Effector CD4-positive, alpha-beta T cell (primary cell): ENCODE results near the gene NOL9.
"Not testable (repeated sequence)": the region's sequence is repeated elsewhere in the genome, so short reads cannot be mapped to it uniquely, and the experiment has no call there.

Experiments used
- DNase-seq: peaks from one replicate; pipeline ENCODE4 v3.0.0-alpha.2; 2020
- total RNA-seq: gene quantifications from one replicate; lab custom pipeline; 2026; lab: John Stamatoyannopoulos, UW

NOL9 gene
- 122 reads per million, percentile 86 among the genes with 10 or more reads in this experiment for total RNA-seq

DNA sequence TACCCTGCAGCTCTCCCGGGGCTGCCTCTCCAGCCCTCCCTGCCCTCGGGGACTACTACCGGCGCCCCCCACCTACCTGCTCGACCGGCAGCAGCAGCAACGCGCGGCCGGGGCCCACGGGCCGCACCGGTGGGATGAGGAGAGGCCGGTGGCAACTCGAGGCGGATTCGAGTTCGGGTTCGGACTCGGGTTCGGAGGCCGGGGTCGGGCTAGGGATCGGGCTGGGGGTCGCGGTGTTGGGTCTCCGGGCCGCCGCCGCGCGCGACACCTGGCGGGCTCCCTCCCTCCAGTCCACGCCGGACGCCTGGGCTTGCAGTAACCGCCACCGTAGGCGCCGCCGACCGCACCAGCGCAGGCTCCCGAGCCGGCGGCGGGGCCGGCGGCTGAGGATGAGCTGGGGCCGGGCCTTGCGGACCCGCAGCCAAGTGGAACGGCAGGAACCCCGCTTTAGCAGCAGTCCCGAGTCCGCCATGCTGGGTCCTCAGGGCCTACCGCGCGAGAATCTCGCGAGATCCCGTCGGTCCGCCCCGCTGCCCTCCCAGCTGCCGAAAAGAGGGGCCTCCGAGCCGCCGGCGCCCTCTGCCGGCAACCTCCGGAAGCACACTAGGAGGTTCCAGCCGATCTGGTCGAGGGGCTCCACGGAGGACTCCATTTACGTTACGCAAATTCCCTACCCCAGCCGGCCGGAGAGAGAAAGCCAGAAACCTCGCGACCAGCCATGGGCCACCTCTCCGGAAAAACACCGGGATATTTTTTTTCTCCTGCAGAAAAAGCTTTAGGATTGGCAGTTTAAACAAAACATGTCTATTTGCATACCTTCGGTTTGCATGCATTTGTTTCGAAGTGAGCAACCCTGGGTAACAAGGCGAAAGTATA lies at the start of gene NOL9:
Gene NOL9 (minus strand): TSS at position 483 of the 876 bp plus-strand sequence. CDS start 11 bp downstream, at position 472.
- peak; percentile 95 for DNase-seq

DNA sequence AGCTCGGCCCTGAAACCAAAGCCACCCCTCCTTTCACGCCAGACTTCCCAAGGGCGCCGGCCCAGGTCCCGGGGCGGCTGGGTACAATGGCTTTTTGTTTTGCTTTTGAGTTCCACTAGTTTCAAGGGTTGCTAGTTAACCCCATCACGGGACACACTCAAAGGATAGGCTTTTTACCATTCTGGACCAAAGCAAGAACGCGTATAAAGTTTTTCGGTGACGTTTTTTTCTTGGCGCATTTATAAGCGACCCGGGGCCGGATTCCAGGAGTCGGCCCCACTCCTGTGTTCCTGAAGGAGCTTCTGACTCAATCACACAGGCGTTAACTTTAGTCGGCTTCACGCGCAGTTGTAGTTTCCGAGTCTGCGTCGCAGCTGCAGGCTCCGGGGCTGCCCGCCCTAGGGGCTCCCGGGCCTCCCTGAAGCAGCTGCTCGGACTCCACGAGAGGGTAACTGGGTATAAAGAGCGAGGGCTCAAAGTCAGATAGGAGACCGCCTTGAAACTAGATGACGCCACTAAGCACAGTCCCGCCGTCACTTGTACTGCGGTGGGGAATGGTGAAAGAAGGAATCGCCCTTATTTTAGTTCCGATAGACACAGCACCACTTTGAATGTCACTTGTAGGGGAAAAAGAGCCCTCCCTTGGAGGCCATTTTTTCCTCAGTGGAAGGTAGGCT lies 49.1 kb upstream of the NOL9 start:
- peak; percentile 33 for DNase-seq

GRCh38 chr1:6602669-6603237 lies 48.4 kb upstream of the NOL9 start, which contains the start of gene KLHL21:
TSS of gene KLHL21 (minus strand) at chr1:6602869. CDS start at chr1:6602817, 52 bp downstream.
- DNase-seq = peak; percentile 76

DNA sequence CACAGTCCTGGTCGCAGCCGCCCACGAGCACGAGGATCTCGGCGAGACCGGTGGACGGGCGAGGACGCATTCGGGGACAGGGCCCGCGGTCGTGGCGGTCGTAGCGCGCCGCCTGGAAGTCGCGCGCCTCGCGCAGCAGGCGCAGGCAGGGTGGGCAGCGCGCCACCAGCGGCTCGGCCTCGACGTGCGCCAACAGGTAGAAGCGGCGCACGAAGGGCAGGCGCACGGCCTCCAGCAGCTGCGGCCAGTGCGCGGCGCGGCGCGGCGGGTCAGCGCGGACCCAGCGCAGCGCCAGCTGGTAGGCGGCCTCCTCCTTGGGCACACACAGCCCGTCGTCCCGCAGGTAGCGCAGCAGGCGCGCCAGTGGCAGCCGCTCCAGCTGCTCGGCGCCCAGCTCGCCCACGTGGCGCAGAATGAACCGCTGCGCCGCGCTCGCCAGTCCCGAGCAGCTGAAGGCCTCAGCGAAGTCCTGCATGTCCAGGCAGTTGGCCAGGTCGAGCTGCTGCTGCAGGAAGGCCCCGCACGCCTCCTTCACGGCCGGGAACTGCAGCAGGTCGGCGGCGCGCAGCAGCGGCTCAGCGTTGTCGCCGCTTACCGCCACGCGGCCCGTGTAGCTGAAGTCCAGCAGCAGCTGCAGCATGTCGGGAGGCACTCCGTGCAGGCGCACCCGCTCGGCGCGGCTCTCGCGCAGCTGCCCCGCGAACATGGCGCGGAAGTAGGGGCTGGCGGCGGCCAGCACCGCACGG lies 47.8 kb upstream of the NOL9 start:
- DNase-seq = no peak

- peak; percentile 68 for DNase-seq
Observed at GRCh38 chr1:6601049-6601922, 47.0 kb upstream of the NOL9 start.

DNA sequence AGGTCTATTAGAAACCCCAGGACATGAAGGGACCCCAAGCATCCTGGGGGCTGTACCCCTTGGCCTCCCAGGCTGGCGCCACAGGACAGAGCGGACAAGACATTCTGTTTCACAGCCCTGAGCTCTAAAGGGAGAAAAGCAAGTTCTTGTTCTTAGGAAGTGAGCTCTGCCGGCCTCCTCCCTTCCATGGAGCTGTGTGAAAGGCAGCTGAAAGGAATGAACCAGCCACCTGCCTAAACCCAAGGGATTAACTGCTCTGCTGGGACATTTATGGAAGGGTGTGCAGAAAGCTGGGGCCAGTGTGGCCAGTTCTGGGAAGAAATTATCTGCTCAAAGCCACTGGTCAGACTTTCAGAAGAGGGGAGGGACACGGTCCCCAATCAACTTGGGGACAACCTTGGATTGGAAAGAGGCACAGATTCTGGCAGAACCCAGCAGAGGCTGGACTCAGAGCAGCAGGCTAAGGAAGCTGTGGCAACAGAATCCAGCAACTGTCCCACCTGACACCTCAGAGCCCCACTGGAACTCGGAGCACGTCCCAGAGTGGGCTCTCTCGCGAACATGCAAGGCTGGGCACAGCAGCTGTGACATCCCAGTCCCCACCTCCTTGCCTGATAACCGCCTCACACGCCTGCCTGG lies 46.2 kb upstream of the NOL9 start:
- DNase-seq = no peak

DNA sequence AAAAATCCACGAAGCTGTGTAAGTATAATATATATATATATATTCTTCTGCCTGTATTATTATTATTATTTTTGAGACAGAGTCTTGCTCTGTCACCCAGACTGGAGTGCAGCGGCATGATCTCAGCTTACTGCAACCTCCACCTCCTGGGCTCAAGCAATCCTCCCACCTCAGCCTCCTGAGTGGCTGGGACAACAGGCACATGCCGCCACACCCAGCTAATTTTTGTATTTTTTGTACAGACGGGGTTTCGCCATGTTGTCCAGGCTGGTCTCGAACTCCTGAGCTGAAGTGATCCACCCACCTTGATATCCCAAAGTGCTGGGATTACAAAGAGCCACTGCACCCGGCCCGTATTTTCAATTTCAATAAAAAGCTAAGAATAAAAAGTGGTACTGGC lies 45.7 kb upstream of the NOL9 start:
- not testable (repeated sequence) for DNase-seq

- DNase-seq = peak; percentile 42
Observed at GRCh38 chr1:6599141-6599975, 45.0 kb upstream of the NOL9 start.

DNA sequence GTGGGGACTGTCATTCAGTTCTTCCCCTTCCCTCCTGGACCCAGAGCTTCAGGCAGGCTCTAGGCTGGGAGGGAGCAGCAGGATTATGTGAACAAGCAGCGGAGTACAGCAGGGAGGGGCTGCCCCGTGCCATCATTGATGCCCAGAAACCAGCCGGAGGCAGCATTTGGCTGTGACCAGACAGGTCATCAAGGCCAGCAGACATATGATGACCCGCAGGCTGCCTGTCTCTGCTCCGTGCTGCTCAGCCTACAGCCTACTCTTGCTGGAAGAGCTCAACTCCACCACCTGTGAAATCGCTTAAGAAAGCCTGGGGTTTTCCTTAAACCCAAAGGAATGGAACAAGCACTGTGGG lies 43.4 kb upstream of the NOL9 start:
- DNase-seq = no peak

DNA sequence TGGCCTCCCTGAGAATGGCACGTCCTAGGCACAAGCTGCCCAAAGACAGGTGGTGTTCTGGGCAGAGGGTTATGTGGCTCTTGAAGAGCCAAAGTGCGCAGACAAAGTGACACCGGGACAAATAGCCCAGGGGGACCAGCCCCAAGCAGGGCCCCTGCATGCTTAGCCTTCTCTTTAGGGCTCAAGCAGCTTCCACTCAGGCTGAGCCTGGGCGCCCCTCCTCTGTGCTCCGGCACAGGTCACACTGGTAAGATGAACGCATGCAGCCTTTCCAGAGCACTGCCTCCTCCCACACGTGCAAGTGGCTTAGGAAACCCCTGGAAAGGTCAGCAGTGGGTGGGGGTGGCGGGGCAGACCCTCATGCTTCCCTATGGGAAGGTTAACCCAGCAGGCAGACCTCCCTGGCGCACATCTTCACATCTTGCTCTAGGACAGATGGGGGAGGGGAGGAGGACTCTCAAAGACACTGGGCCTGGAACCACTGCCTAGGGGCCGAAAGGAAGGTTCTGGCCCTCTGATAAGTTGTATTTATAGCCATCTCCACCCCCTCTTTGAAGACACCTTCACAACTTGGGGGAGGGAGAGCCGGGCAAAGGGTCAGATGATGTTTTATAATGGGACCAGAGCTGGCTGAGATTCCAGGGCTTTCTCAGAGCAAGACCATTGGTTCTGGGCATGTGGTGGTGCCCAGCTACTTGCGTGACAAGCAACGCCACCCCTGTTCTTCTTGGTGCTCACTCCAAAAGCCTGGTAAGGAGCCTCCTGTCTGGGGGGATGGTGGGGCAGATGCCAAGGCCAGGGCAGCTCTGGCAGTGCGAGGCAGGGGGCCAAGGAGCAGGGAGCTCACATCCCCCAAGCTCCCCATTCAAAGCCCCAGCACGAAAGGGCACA lies 42.8 kb upstream of the NOL9 start:
- DNase-seq = no peak

DNA sequence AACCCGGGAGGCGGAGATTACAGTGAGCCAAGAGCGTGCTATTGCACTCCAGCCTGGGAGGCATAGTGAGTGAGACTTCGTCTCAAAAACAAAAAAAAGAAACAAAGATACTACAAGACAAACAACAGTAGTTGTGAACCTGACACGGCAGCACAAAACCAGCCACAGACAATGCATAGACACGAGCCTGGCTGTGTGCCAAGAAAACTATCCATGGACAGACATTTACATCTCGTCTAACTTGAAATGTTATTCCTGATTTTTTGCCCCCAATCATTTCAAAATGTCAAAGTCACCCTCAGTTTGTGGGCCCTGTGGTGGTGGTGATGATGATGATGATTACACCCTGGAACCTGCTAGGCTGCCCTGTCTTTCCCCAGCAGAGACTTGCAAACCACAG lies 42.0 kb upstream of the NOL9 start:
- DNase-seq = no peak

DNA sequence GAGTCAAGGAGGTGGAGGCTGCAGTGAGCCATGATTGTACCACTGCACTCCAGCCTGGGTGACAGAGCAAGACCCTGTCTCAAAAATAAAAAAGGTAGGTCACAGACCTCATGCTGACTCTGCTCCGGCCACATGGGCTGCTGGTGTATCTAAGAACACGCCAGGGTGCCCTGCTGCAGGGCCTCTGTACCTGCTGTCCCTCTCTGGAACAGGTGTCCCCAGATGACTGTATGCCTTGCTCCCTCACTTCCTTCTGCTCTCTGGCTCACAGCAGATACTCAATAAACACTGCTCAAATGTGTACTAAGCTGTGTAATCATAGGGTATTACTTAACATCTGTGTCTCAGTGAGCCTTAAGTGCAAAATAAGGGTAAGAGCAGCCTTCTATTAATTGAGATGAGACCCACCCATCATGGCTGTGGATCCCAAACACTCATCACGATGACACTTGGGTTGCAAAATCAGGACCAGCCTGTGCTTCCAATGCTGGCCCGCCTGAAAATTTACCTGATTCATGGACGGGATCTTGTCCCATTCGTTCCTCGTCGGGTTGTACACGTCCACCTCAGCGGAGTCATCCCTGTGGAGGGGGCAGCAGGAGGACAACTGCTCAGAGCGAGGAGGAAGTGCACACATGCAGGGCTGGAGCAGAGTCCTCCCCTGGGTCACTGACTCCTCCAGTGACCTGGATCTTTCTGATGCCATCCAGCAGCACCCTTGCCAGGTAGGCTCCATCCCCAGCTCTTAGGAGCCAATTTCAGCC lies 40.8 kb upstream of the NOL9 start:
- no peak for DNase-seq

GRCh38 chr1:6593810-6594209 lies 39.5 kb upstream of the NOL9 start:
- no peak for DNase-seq

GRCh38 chr1:6592865-6593593 lies 38.7 kb upstream of the NOL9 start:
- no peak for DNase-seq

GRCh38 chr1:6592441-6592840 lies 38.1 kb upstream of the NOL9 start:
- DNase-seq = no peak

DNA sequence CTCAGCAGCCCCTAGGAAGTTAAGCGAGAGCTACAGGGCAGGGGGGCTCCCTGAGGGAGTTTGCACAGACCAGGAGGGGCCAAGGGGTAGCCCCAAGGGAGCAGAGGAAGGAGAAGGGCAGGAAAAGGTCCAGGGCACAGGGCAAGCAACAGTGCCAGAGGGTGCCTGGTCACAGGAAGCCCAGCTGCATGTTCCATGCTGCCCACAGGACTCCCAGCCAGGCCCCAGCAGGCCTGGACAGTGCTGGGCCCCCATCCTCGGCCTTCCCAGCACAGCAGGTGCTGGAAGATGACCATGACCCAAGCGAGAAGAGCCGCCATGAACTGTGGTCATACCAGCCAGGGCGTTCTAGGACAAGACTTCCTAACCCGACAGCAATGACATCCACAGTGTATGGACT lies 37.3 kb upstream of the NOL9 start:
- no peak for DNase-seq

- DNase-seq = no peak
Observed at GRCh38 chr1:6591222-6591621, 36.9 kb upstream of the NOL9 start.

GRCh38 chr1:6590046-6590445 lies 35.7 kb upstream of the NOL9 start:
- DNase-seq = no peak
